NCI-H345 treated with DMSO at 0.1 percent for 48 hours (cell line): ENCODE data around the gene MCAT.

Experiments used
- DNase-seq: peaks from one replicate; lab custom pipeline; 2025; ENCODE audit not compliant: unreplicated experiment; lab: John Stamatoyannopoulos, UW

The MCAT gene

GRCh38 chr22:43094085-43094484 is 49.1 kb downstream of the MCAT start:
- DNase-seq = peak; percentile 38

- no peak for DNase-seq
These were observed 51.1 kb downstream of the MCAT start for GRCh38 chr22:43092085-43092484.

GRCh38 chr22:43090130-43090789 is 52.9 kb downstream of the MCAT start:
- peak; percentile 18 for DNase-seq

DNA sequence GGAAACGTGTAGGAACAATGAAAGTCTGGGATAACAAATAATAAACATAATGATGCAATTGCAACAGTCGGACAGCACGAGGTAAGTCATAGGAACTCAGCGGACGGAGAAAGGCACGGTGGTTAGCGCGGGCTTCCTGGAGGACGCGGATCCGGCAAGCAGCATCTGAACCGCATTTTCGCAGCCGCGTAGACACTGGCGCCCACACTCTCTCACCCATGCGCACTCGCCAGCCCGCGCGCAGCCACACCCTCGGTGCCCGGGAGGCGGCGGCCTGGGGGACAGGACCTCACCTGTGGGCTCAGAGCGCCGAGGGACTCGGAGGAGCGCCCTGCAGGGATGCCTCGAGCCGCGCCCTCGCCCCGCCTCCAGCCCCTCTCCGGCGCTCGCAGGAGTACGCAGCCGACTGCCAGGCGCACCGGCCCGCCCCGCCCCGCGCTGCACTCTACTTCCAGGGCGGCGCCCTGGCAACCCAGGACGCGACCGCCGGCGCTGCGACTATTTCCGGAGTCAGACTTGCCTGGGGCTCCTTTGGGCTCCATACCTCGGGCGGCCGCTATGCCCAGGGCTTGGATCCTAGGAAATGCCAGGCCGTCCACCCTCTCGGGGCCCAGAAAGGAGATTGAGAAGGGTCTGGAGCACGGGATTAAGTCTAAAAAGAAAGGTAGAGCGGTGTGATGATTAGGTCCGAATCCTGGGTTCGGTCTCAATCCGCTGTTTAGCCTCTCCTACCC is 54.0 kb downstream of the MCAT start, which contains the start of gene TTLL1:
Gene TTLL1 (minus strand): TSS at position 408 of the 734 bp plus-strand sequence. CDS start 13,805 bp downstream, outside the sequence.
- peak; percentile 69 for DNase-seq

- DNase-seq = no peak
These were observed 54.6 kb downstream of the MCAT start for GRCh38 chr22:43088627-43088983.

DNA sequence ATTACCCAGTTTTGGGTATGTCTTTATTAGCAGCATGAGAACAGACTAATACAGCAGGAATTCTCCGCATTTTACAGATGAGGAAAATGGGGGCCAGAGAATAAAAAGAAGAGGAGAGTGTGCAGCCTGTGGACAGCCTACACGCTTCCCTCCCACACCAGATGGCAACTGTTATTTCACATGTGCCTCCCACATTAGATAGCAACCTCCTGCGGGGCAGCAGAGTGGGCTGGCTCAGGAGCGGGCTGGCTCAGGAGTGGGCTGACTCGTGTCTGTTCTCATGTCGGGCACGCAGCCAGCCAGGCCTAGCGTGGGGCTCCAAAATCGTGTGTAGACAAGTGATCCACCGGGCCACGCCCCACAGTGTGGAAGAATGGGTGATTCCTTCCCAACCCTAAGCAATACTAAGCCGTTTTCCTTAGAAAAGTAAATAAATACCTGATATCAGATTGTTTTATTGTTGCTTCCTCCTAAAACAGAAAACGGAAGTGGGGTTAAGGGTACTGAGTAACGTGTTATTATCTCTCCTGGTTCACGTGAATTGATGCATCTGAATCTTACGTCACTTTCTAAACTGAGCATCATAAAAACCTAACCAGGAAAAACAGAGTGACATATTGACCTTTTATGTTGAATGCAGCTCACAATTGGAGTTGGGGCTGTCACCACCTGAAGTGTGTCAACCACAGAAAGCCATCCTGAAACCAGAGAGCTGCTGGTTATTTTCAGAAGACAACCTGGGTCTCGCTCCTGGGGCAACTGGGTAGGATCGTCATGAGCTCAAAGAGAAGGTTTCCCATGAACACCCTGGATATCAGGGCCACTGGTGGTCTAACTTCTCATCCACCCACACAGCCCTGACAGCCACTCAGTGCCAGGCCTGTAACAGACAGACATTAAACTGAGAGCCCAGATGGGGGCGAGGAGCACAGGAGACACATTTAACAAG is 57.3 kb downstream of the MCAT start:
- DNase-seq = no peak
